BJ (cell line): ENCODE data around the gene DNAJB1. TPM values are rescaled to one million over a fixed set of nuclear protein-coding genes. Genes with fewer than 3 reads are reported as not detected.

ENCODE experiments used
- CTCF ChIA-PET: fragments of 350-600 bp; formaldehyde crosslinking; extraction: SDS; loops from one replicate; lab custom pipeline; 2021; ENCODE audit warnings: antibody characterized with exemption, inconsistent platforms; lab: Yijun Ruan, JAX
- POLR2A ChIA-PET: fragments of 300-600 bp; sonication (Branson Sonifier 250); formaldehyde crosslinking; extraction: SDS; loops from one replicate; lab custom pipeline; 2021; ENCODE audit warnings: antibody characterized with exemption; lab: Charles Lee
- DNase-seq: peaks from one replicate; pipeline ENCODE4 v3.0.0-alpha.2; 2011; ENCODE audit warnings: low read depth
- H3K27me3 ChIP-seq: 2 replicates; pipeline ENCODE4 v1.6.0; 2011; ENCODE audit warnings: low read length; ENCODE audit not compliant: control insufficient read depth, insufficient read depth
- H3K36me3 ChIP-seq: 2 replicates; pipeline ENCODE4 v1.5.1; 2011; ENCODE audit warnings: low read length; ENCODE audit not compliant: control insufficient read depth, insufficient read depth
- H3K4me3 ChIP-seq: 2 replicates; pipeline ENCODE4 v1.5.1; 2011; ENCODE audit warnings: low read depth, mild to moderate bottlenecking, control low read depth, low read length
- CTCF ChIP-seq: IDR thresholded peaks from 2 replicates; pipeline ENCODE4 v1.5.1; 2011; ENCODE audit warnings: low read depth, mild to moderate bottlenecking, control low read depth, inconsistent platforms, low read length, moderate library complexity; ENCODE audit not compliant: insufficient read depth
- polyA plus RNA-seq: library from polyadenylated mRNA; depleted of rRNA; stranded (reverse); fragments of >200 nt; gene quantifications from 2 replicates; pipeline ENCODE4 v1.2.3, GENCODE V29; 2011

DNAJB1 gene
- polyA plus RNA-seq, 1 experiment = 133 TPM

- peaks cover 7% of the 10 kb centered on the region for H3K36me3 ChIP-seq
- TF ChIP-seq CTCF = no peak
- ChIA-PET CTCF (no interaction called here), POLR2A (no interaction called here)
- H3K4me3 ChIP-seq = no peak overlapping the region
- no peak for DNase-seq
- H3K27me3 ChIP-seq = no peaks in the 10 kb centered on the region
These were observed 43.7 kb upstream of the DNAJB1 start for GRCh38 chr19:14561847-14562351.

GRCh38 chr19:14561249-14561648, 43.1 kb upstream of the DNAJB1 start:
- Histone ChIP-seq H3K4me3 (no peak overlapping the region), H3K27me3 (no peaks in the 10 kb centered on the region), H3K36me3 (peaks cover 4% of the 10 kb centered on the region)
- POLR2A ChIA-PET = no interaction called here
- no peak for TF ChIP-seq CTCF
- CTCF ChIA-PET = no interaction called here
- no peak for DNase-seq

- POLR2A ChIA-PET = no interaction called here
These were observed 42.5 kb upstream of the DNAJB1 start for GRCh38 chr19:14560776-14561108.

DNA sequence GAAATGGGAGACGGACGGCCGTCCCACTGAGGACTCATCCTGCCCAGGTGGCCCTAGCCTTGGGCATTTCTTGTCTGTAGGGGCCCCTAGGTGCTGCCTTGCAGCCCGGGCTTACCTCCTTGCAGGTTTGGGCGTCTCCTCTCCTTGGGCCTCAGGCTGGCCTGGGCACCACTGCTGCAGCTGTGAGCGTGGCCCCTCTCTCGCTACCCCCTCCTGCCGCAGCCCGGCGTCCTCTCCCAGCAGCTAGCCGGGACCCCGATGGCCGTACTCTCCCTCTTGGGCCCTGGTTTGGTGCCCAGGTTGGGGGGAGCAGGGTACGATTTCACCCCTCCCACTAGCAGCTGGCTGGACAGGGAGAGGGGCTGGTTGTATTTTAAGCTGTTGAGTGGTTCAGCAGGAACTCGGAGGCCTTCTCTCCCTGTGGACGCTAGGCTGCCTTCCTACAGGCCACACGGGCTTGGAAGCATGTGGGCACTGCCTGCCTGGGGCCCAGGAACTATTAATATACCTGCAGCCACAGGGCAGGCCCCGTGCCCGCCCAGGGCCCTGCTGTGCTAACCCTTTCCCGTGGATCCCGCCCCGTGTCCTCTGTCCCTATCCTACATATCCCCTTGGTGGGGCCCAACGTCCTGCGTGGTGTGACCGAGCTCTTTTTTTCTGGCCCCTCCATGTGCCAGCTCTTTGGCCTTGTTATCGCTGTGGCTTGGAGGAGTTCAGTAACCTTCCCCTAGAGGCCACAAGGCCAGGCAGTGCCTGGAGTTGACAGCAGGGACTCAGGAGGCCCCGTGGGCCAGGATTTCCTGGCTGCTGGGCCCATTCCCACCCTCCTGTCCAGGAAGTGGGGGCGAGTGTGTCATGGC, 41.9 kb upstream of the DNAJB1 start:
- DNase-seq = no peak
- no peak for TF ChIP-seq CTCF
- Histone ChIP-seq H3K36me3 (peaks cover under 1% of the 10 kb centered on the region), H3K27me3 (no peaks in the 10 kb centered on the region), H3K4me3 (no peak overlapping the region)
- CTCF ChIA-PET = interaction anchor here (0.8 to 0.9 kb wide), 3 partner anchors 9 to 14 kb away, joined by 3 read pairs; partner anchors contain the start of gene NDUFB7
- POLR2A ChIA-PET = no interaction called here

More at GRCh38 chr19:14560776-14561108, 42.5 kb upstream of the DNAJB1 start:
- CTCF ChIA-PET = no interaction called here
- DNase-seq = no peak
- TF ChIP-seq CTCF = no peak
- H3K4me3 ChIP-seq = no peak overlapping the region
- H3K36me3 ChIP-seq = peaks cover 4% of the 10 kb centered on the region
- H3K27me3 ChIP-seq = no peaks in the 10 kb centered on the region

DNA sequence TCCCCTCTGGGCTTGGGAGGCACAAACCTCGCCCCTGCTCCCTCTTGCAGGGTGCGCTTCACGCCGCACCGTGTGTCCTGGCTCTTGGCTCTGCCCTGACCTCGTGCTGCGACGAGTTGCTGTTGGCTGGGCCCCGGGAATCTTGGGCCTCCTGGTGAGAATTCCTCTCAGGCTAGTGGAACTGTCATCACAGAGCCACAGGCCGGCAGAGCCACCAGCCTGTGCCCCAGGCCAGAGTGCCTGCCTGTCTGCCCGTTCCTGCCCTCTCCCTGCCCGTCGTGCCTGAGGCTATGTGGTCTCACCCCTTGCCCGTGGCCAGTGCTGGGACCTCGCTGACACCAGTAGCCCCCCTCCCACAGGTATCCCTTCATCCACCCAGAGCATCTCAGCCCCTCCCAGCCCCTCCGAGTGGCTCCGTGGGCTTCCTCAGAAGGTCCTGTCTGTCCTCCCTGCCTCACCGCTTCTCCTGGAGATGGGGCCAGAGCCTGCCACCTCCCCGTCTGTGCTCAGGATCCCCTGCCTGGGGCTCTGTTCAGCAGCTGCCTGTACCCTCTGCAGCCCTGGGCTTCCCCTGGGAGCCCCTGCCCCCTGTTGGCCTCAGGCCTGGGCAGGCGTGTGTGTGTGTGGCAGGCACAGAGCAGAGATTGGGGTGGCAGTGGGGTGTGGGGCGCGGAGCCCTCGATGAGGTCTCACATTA, 40.3 kb upstream of the DNAJB1 start:
- DNase-seq = no peak
- ChIA-PET POLR2A (no interaction called here), CTCF (no interaction called here)

More for the DNA sequence above, 40.3 kb upstream of the DNAJB1 start:
- no peaks in the 10 kb centered on the region for H3K27me3 ChIP-seq
- no peak for TF ChIP-seq CTCF
- H3K4me3 ChIP-seq = no peak overlapping the region
- no peaks in the 10 kb centered on the region; the same call in 1 of the 2 replicates for H3K36me3 ChIP-seq
